ENCODE data around the gene AGBL1. TPM values are rescaled to one million over a fixed set of nuclear protein-coding genes. Genes with fewer than 3 reads are reported as not detected.

AGBL1 gene
- polyA plus RNA-seq, 1 donor (not counting 4 experiments of a cell fraction or from before 2014, with no cell fraction given): not detected

DNA sequence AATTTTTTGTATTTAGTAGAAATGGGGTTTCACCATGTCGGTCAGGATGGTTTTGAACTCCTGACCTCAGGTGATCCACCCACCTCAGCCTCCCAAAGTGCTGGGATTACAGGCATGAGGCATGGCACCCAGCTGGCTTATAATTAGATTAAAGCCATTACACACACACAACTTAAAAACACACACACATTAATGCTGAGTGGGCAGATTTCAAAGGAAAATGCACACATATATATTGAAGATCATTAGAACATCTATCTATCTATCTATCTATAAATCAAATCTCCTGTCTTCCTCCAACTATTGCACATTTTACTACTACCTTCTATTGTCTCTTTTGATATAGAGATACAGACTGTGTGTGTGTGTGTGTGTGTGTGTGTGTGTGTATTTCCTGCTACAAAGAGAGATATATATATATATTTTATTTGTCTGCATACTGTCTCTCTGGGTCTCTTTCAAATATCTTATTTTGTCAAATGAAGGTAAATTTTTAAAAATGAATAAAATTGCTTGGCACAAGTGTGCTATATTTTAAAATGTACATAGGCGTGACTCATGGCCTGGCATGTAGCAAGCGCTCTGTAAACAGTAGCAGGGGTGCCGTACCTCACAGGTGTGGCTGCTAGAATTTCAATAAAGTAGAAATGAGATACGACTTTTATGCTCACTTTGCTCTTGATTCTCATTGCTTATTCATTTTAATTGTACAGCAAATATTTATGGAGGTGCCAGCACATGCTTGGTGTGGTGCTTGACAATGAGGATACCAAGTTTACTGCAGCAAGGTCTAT, 655.8 kb downstream of the AGBL1 start:
- no peak for FAIRE-seq

DNA sequence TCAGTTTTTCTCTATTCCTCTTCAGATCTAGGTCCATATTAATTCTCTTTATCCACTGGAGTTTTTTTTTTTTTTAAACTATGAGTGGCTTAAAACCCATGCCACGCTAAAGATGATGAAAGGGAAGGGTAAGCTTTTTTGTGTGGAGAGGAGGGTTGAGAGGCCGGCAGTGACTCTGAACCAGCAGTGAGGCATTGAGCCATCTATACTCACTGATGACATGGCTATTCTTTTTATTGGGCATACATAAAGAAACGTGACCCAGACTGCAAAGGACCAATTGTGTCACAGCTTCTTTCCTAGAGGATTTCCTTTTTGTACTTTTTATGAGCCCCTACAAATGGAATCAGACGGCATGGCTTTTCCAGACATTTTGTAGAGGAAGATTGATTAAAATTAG, 662.2 kb downstream of the AGBL1 start:
- H4K20me1 ChIP-seq (ENCODE audit: control insufficient read depth, extremely low read depth, insufficient read depth, low read length): no peaks in the 10 kb centered on the region
- H3K4me2 ChIP-seq (ENCODE audit: control insufficient read depth, extremely low read depth, insufficient read depth, low read depth, low read length): no peak overlapping the region
- no peaks in the 10 kb centered on the region for H3K79me2 ChIP-seq (ENCODE audit: control insufficient read depth, insufficient read depth, low read length)
- no peak for TF ChIP-seq EZH2 (IDR thresholded peaks at IDR 0.05; ENCODE audit: low read length)
- TF ChIP-seq, protein P1, sequence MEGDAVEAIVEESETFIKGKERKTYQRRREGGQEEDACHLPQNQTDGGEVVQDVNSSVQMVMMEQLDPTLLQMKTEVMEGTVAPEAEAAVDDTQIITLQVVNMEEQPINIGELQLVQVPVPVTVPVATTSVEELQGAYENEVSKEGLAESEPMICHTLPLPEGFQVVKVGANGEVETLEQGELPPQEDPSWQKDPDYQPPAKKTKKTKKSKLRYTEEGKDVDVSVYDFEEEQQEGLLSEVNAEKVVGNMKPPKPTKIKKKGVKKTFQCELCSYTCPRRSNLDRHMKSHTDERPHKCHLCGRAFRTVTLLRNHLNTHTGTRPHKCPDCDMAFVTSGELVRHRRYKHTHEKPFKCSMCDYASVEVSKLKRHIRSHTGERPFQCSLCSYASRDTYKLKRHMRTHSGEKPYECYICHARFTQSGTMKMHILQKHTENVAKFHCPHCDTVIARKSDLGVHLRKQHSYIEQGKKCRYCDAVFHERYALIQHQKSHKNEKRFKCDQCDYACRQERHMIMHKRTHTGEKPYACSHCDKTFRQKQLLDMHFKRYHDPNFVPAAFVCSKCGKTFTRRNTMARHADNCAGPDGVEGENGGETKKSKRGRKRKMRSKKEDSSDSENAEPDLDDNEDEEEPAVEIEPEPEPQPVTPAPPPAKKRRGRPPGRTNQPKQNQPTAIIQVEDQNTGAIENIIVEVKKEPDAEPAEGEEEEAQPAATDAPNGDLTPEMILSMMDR (optimal IDR thresholded peaks at IDR 0.05 in 1 of 3, IDR thresholded peaks at IDR 0.05 in 1 of 3, conservative IDR thresholded peaks at IDR 0.05 in 1 of 3; ENCODE audit: extremely low read depth in 1 of 3, insufficient read depth in 2 of 3, low read length in 3 of 3): no peak
- no peak overlapping the region for H3K27ac ChIP-seq (ENCODE audit: control insufficient read depth, insufficient read depth, low read length)
- no peak overlapping the region for H2AFZ ChIP-seq (ENCODE audit: control insufficient read depth, low read length)
- no peaks in the 10 kb centered on the region for H3K4me1 ChIP-seq (ENCODE audit: control insufficient read depth, extremely low read depth, insufficient read depth, low read length)
- no peak for DNase-seq (ENCODE audit: low read depth, low spot score)
- FAIRE-seq: no peak
- H3K36me3 ChIP-seq (ENCODE audit: control insufficient read depth in 2 of 2, extremely low read depth in 1 of 2, insufficient read depth in 2 of 2, low read length in 2 of 2): no peaks in the 10 kb centered on the region
- no peaks in the 10 kb centered on the region for H3K9me3 ChIP-seq (ENCODE audit: control insufficient read depth, low read depth, low read length)
- no peak overlapping the region for H3K9ac ChIP-seq (ENCODE audit: control insufficient read depth, extremely low read depth, insufficient read depth, low read length)
- H3K27me3 ChIP-seq (ENCODE audit: control insufficient read depth, extremely low read depth, insufficient read depth, low read length): no peaks in the 10 kb centered on the region
- H3K9me1 ChIP-seq (ENCODE audit: control insufficient read depth, extremely low read depth, insufficient read depth, low read length): no peaks in the 10 kb centered on the region
- H3K4me3 ChIP-seq (ENCODE audit: control insufficient read depth in 2 of 3, extremely low read depth in 1 of 3, insufficient read depth in 2 of 3, low read depth in 1 of 3, low read length in 3 of 3): no peak overlapping the region
- dilution Hi-C loops (cut with MboI; ENCODE audit: extremely low pct_ligation_motif_present, low sequenced_read_pairs): no loop called here

More for the DNA sequence above, 655.8 kb downstream of the AGBL1 start:
- no peaks in the 10 kb centered on the region for H3K36me3 ChIP-seq (ENCODE audit: control insufficient read depth in 2 of 2, extremely low read depth in 1 of 2, insufficient read depth in 2 of 2, low read length in 2 of 2)
- no peaks in the 10 kb centered on the region for H3K9me1 ChIP-seq (ENCODE audit: control insufficient read depth, extremely low read depth, insufficient read depth, low read length)
- H3K27ac ChIP-seq (ENCODE audit: control insufficient read depth, insufficient read depth, low read length): no peak overlapping the region
- dilution Hi-C loops (cut with MboI; ENCODE audit: extremely low pct_ligation_motif_present, low sequenced_read_pairs): no loop called here
- no peaks in the 10 kb centered on the region for H3K4me1 ChIP-seq (ENCODE audit: control insufficient read depth, extremely low read depth, insufficient read depth, low read length)
- H3K4me3 ChIP-seq (ENCODE audit: control insufficient read depth in 2 of 3, extremely low read depth in 1 of 3, insufficient read depth in 2 of 3, low read depth in 1 of 3, low read length in 3 of 3): no peak overlapping the region
- no peak overlapping the region for H3K9ac ChIP-seq (ENCODE audit: control insufficient read depth, extremely low read depth, insufficient read depth, low read length)
- H2AFZ ChIP-seq (ENCODE audit: control insufficient read depth, low read length): no peak overlapping the region
- no peaks in the 10 kb centered on the region for H3K9me3 ChIP-seq (ENCODE audit: control insufficient read depth, low read depth, low read length)
- H4K20me1 ChIP-seq (ENCODE audit: control insufficient read depth, extremely low read depth, insufficient read depth, low read length): no peaks in the 10 kb centered on the region
- DNase-seq (ENCODE audit: low read depth, low spot score): no peak
- no peaks in the 10 kb centered on the region for H3K79me2 ChIP-seq (ENCODE audit: control insufficient read depth, insufficient read depth, low read length)
- TF ChIP-seq EZH2 (IDR thresholded peaks at IDR 0.05; ENCODE audit: low read length): no peak
- TF ChIP-seq, protein P1 (optimal IDR thresholded peaks at IDR 0.05 in 1 of 3, IDR thresholded peaks at IDR 0.05 in 1 of 3, conservative IDR thresholded peaks at IDR 0.05 in 1 of 3; ENCODE audit: extremely low read depth in 1 of 3, insufficient read depth in 2 of 3, low read length in 3 of 3): no peak
- H3K27me3 ChIP-seq (ENCODE audit: control insufficient read depth, extremely low read depth, insufficient read depth, low read length): no peaks in the 10 kb centered on the region
- H3K4me2 ChIP-seq (ENCODE audit: control insufficient read depth, extremely low read depth, insufficient read depth, low read depth, low read length): no peak overlapping the region
